Fibroblast of pulmonary artery (primary cell): ENCODE data around the gene GOSR2.

ENCODE experiments used
- DNase-seq: peaks from one replicate; pipeline ENCODE4 v3.0.0-alpha.2; 2010; ENCODE audit warnings: low read depth
- H3K4me3 ChIP-seq: replicated peaks from 2 replicates; pipeline ENCODE4 v1.5.1; 2011; ENCODE audit warnings: low read depth, mild to moderate bottlenecking, control low read depth, low read length, moderate library complexity
- CTCF ChIP-seq: IDR thresholded peaks from 2 replicates; pipeline ENCODE4 v1.5.1; 2011; ENCODE audit warnings: mild to moderate bottlenecking, control low read depth, low read length, inconsistent platforms; ENCODE audit errors: missing control alignments

GOSR2 gene

GRCh38 chr17:46890638-46891037 lies 32.3 kb upstream of the GOSR2 start:
- DNase-seq = no peak
- TF ChIP-seq CTCF = no peak
- H3K4me3 ChIP-seq = no peak overlapping the region

- H3K4me3 ChIP-seq = no peak overlapping the region
- no peak for DNase-seq
- TF ChIP-seq CTCF = no peak
Measured at GRCh38 chr17:46892192-46892703, 30.7 kb upstream of the GOSR2 start.

- H3K4me3 ChIP-seq = no peak overlapping the region
- TF ChIP-seq CTCF = no peak
- no peak for DNase-seq
Measured at GRCh38 chr17:46894024-46894423, 28.9 kb upstream of the GOSR2 start.

- TF ChIP-seq CTCF = no peak
- H3K4me3 ChIP-seq = no peak overlapping the region
- DNase-seq = no peak
Measured at GRCh38 chr17:46894476-46895151, 28.3 kb upstream of the GOSR2 start.

GRCh38 chr17:46895171-46895570 lies 27.8 kb upstream of the GOSR2 start:
- no peak overlapping the region for H3K4me3 ChIP-seq
- no peak for TF ChIP-seq CTCF
- DNase-seq = no peak

- no peak for TF ChIP-seq CTCF
- no peak overlapping the region for H3K4me3 ChIP-seq
- no peak for DNase-seq
Measured at GRCh38 chr17:46896991-46897390, 26.0 kb upstream of the GOSR2 start.

- DNase-seq = no peak
- no peak for TF ChIP-seq CTCF
- H3K4me3 ChIP-seq = no peak overlapping the region
Measured at GRCh38 chr17:46898364-46898763, 24.6 kb upstream of the GOSR2 start.
